SK-N-SH (cell line): Measurements from ENCODE around the gene NOTCH1.

Source experiments
- CTCF ChIP-seq: fragments of 200-600 bp; sonication (generic); IDR thresholded peaks from 2 replicates; pipeline ENCODE4 v1.6.1; 2017; ENCODE audit warnings: antibody characterized with exemption, mild to moderate bottlenecking, moderate library complexity
- EP300 ChIP-seq, 2 experiments: IDR thresholded peaks; 2 replicates each; pipeline versions ENCODE4 v1.4.0 to v1.6.1; 2012; ENCODE audit warnings: borderline replicate concordance in 1 of 2, low read depth in 1 of 2, low read length in 1 of 2
- FOXM1 ChIP-seq: IDR thresholded peaks from 2 replicates; pipeline ENCODE4 v1.4.0; 2012; ENCODE audit warnings: low read depth, mild to moderate bottlenecking
- GABPA ChIP-seq: IDR thresholded peaks from 2 replicates; pipeline ENCODE4 v1.4.0; 2012; ENCODE audit warnings: low read depth, mild to moderate bottlenecking
- JUND ChIP-seq: IDR thresholded peaks from 2 replicates; pipeline ENCODE4 v1.4.0; 2012
- MAX ChIP-seq: IDR thresholded peaks from 2 replicates; pipeline ENCODE4 v1.4.0; 2012; ENCODE audit warnings: low read depth
- POLR2AphosphoS5 ChIP-seq: IDR thresholded peaks from 2 replicates; pipeline ENCODE4 v1.6.1; 2012; ENCODE audit warnings: low read depth, low read length
- RAD21 ChIP-seq: IDR thresholded peaks from 2 replicates; pipeline ENCODE4 v1.6.1; 2012; ENCODE audit warnings: mild to moderate bottlenecking, low read length
- REST ChIP-seq: IDR thresholded peaks from 2 replicates; pipeline ENCODE4 v1.6.1; 2012; ENCODE audit warnings: mild to moderate bottlenecking, low read depth, low read length, moderate library complexity

GRCh38 chr9:136585531-136586120, 39.8 kb upstream of the NOTCH1 start:
- TF ChIP-seq POLR2AphosphoS5: no peak
- TF ChIP-seq FOXM1: no peak
- no peak for TF ChIP-seq CTCF
- no peak for TF ChIP-seq MAX
- no peak for TF ChIP-seq GABPA
- no peak for TF ChIP-seq RAD21
- TF ChIP-seq EP300 (IDR thresholded peaks at IDR 0.05; ENCODE audit: borderline replicate concordance in 1 of 2, low read depth in 1 of 2, low read length in 1 of 2): no peak
- no peak for TF ChIP-seq REST
- no peak for TF ChIP-seq JUND
